GM12878 (cell line): ENCODE measurements around the gene CZIB. TPM values are rescaled to one million over a fixed set of nuclear protein-coding genes. Genes with fewer than 3 reads are reported as not detected.

ENCODE experiments used
- ATAC-seq: fragments of 200-7000 bp; cut with Tn5 transposase; 3 replicates; pipeline ENCODE4 v1.9.1; 2020; ENCODE audit warnings: mild to moderate bottlenecking, moderate library complexity
- BruUV-seq: library from RNA; stranded (reverse); fragments of 400-500 nt; replicated peaks from 2 replicates; lab custom pipeline; 2021; lab: Mats Ljungman, UMichigan
- CTCF ChIA-PET: fragments of 300-600 bp; sonication (Branson Sonifier 250); formaldehyde crosslinking; extraction: SDS; loops from one replicate; lab custom pipeline; 2021; ENCODE audit warnings: inconsistent platforms; lab: Yijun Ruan, JAX
- POLR2A ChIA-PET: fragments of 350-600 bp; formaldehyde crosslinking; extraction: SDS; loops from one replicate; lab custom pipeline; 2021; ENCODE audit warnings: inconsistent platforms; lab: Charles Lee
- RAD21 ChIA-PET: fragments of 300-600 bp; sonication (Branson Sonifier 250); formaldehyde crosslinking; loops from one replicate; lab custom pipeline; 2023; ENCODE audit warnings: antibody characterized with exemption; ENCODE audit not compliant: unreplicated experiment; lab: Charles Lee
- SMC1A ChIA-PET: fragments of 300-600 bp; sonication (Branson Sonifier 250); formaldehyde crosslinking; loops from one replicate; lab custom pipeline; 2023; ENCODE audit not compliant: unreplicated experiment, uncharacterized antibody; lab: Charles Lee
- DNase-seq: peaks from one replicate; pipeline ENCODE4 v3.0.0-alpha.2; 2011; ENCODE audit warnings: low read depth, low spot score
- FAIRE-seq: peaks from 3 replicates; lab custom pipeline; 2011; peaks lifted over from hg19 to GRCh38; lab: Jason Lieb, UNC
- H2AFZ ChIP-seq: 2 replicates; pipeline ENCODE4 v1.6.0; 2011; ENCODE audit warnings: low read depth, low read length, control low read depth; ENCODE audit not compliant: control insufficient read depth
- H3K27ac ChIP-seq: 2 replicates; pipeline ENCODE4 v1.5.1; 2011; ENCODE audit warnings: control low read depth; ENCODE audit not compliant: control insufficient read depth, insufficient read depth
- H3K27me3 ChIP-seq, 2 experiments: replicated peaks in 1 of 2; 2 replicates each; pipeline versions ENCODE4 v1.6.0 to v1.6.1; 2011; ENCODE audit warnings: low read length in 1 of 2; ENCODE audit not compliant: control insufficient read depth in 2 of 2, insufficient read depth in 2 of 2
- H3K36me3 ChIP-seq, 2 experiments: 2 replicates each; pipeline ENCODE4 v1.5.1; 2011; ENCODE audit warnings: low read length in 1 of 2; ENCODE audit not compliant: control insufficient read depth in 2 of 2, insufficient read depth in 2 of 2
- H3K4me1 ChIP-seq: 2 replicates; pipeline ENCODE4 v1.6.1; 2011; ENCODE audit warnings: mild to moderate bottlenecking, low read length, moderate library complexity, mixed read lengths; ENCODE audit not compliant: control insufficient read depth, insufficient read depth
- H3K4me2 ChIP-seq: 2 replicates; pipeline ENCODE4 v1.6.0; 2011; ENCODE audit warnings: control low read depth; ENCODE audit not compliant: control insufficient read depth, insufficient read depth
- H3K4me3 ChIP-seq: fragments of 200-600 bp; sonication (generic); 2 replicates; pipeline ENCODE4 v1.5.1; 2016
- H3K79me2 ChIP-seq: 2 replicates; pipeline ENCODE4 v1.6.0; 2011; ENCODE audit warnings: low read length; ENCODE audit not compliant: control insufficient read depth, insufficient read depth
- H3K9ac ChIP-seq: 2 replicates; pipeline ENCODE4 v1.8.0; 2011; ENCODE audit warnings: low read length, control low read depth, mixed read lengths; ENCODE audit not compliant: control insufficient read depth, insufficient read depth
- H3K9me3 ChIP-seq: replicated peaks from 3 replicates; pipeline ENCODE4 v1.5.1; 2011; ENCODE audit warnings: mild to moderate bottlenecking, low read length; ENCODE audit not compliant: control insufficient read depth, insufficient read depth
- H4K20me1 ChIP-seq: 2 replicates; pipeline ENCODE4 v1.6.0; 2011; ENCODE audit not compliant: control insufficient read depth, insufficient read depth
- CEBPB ChIP-seq, 2 experiments: fragments of 150-350 bp in 1 of 2; IDR thresholded peaks; 2 replicates each; pipeline ENCODE4 v1.6.1; 2012 to 2014; ENCODE audit warnings: low read depth in 2 of 2, low read length in 2 of 2, borderline replicate concordance in 1 of 2, inconsistent platforms in 1 of 2
- POU2F2 ChIP-seq: IDR thresholded peaks from 3 replicates; pipeline ENCODE4 v1.6.1; 2011; ENCODE audit warnings: low read depth, mild to moderate bottlenecking, low read length, borderline replicate concordance
- WGBS: methylation state at CpG from one replicate; pipeline ENCODE4 v1.1.6; 2016; ENCODE audit warnings: low lambda C conversion rate; ENCODE audit not compliant: insufficient replicate concordance, insufficient coverage; ENCODE audit errors: missing lambda C conversion rate; 5-methylcytosine and 5-hydroxymethylcytosine counted together
- in situ Hi-C: fragments of 300-500 bp; cut with MboI; formaldehyde crosslinking; loops from 9 replicates; pipeline ENCODE4 v1.14.3; 2018; ENCODE audit warnings: mixed read lengths
- intact Hi-C: fragments of 100-400 bp; cut with micrococcal nuclease; formaldehyde crosslinking; loops from one replicate; pipeline ENCODE4 v1.14.2; 2022; ENCODE audit not compliant: unreplicated experiment
- polyA plus RNA-seq, 11 experiments: library from polyadenylated mRNA; depleted of rRNA in 4 of 11; unstranded in 6 of 11; stranded (reverse) in 5 of 11; fragments of >200 nt; fragmentation: Nextera tagmentation in 4 of 11; fragmentation: Illumina TruSeq in 1 of 11; extraction: Ambion mirVana in 4 of 11; extraction: Trizol in 1 of 11; gene quantifications; 1 replicate in 1 of 11; 2 replicates in 10 of 11; pipeline versions ENCODE4 v1.2.1 to v1.2.3, GENCODE V29; 2011 to 2016; ENCODE audit warnings: inconsistent platforms in 2 of 11, missing spikeins in 2 of 11, low read depth in 1 of 11
- total RNA-seq, 4 experiments: library from RNA; depleted of rRNA in 3 of 4; stranded (reverse); fragments of >200 nt in 3 of 4; fragmentation: Illumina TruSeq in 1 of 4; extraction: Trizol in 1 of 4; gene quantifications; 2 replicates each; pipeline versions ENCODE4 v1.2.1 to v1.2.3, GENCODE V29; 2013 to 2021
- TF ChIP-seq, protein P1 (sequence below): fragments of 450-650 bp; IDR thresholded peaks from 2 replicates; pipeline ENCODE4 v1.6.1; 2016; ENCODE audit warnings: mild to moderate bottlenecking
- TF ChIP-seq, protein P2 (sequence below), 3 experiments: IDR thresholded peaks in 2 of 3; conservative IDR thresholded peaks in 1 of 3; 2 replicates each; pipeline ENCODE4 v1.5.1; 2011; ENCODE audit warnings: low read depth in 3 of 3, low read length in 3 of 3, mild to moderate bottlenecking in 3 of 3, control low read depth in 2 of 3, moderate library complexity in 2 of 3, inconsistent platforms in 1 of 3, mixed read lengths in 1 of 3; ENCODE audit not compliant: control insufficient read depth in 2 of 3, insufficient read depth in 1 of 3; ENCODE audit errors: extremely low read depth in 1 of 3

The CZIB gene
- total and polyA plus RNA-seq, 10 of the 15 experiments (the other 5 are each of a cell fraction or from before 2014, with no cell fraction given) = 36.1 to 68.3 (median 50.4) TPM

DNA sequence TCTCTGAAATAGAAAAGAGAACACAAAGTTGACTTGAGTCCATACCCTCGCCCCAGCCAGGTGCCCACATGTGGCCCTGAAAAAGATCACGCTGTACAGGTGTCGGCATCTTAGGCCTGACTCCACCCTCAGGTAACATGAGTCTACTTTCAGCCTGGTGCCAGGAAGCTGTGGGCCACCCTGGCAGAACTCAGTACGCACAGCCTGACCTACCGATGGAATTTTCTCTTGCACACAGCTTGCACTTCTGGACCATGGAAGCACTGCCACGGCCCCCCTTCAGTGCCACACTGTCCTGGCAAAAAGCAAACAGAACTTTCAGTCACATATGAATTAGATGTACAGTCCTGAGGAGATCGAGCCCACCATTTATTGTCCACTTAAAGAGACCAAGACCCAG lies 2.2 kb downstream of the CZIB start:
- WGBS = 90% methylated on average over 7 of the region's 7 CpGs
- no peak for DNase-seq

More for the DNA sequence above, 2.2 kb downstream of the CZIB start:
- no peak overlapping the region for H2AFZ ChIP-seq
- TF ChIP-seq CEBPB (IDR thresholded peaks at IDR 0.05; ENCODE audit: borderline replicate concordance in 1 of 2, low read depth in 2 of 2, low read length in 2 of 2) = no peak
- TF ChIP-seq, protein P1, sequence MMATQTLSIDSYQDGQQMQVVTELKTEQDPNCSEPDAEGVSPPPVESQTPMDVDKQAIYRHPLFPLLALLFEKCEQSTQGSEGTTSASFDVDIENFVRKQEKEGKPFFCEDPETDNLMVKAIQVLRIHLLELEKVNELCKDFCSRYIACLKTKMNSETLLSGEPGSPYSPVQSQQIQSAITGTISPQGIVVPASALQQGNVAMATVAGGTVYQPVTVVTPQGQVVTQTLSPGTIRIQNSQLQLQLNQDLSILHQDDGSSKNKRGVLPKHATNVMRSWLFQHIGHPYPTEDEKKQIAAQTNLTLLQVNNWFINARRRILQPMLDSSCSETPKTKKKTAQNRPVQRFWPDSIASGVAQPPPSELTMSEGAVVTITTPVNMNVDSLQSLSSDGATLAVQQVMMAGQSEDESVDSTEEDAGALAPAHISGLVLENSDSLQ = no peak
- TF ChIP-seq, protein P2, sequence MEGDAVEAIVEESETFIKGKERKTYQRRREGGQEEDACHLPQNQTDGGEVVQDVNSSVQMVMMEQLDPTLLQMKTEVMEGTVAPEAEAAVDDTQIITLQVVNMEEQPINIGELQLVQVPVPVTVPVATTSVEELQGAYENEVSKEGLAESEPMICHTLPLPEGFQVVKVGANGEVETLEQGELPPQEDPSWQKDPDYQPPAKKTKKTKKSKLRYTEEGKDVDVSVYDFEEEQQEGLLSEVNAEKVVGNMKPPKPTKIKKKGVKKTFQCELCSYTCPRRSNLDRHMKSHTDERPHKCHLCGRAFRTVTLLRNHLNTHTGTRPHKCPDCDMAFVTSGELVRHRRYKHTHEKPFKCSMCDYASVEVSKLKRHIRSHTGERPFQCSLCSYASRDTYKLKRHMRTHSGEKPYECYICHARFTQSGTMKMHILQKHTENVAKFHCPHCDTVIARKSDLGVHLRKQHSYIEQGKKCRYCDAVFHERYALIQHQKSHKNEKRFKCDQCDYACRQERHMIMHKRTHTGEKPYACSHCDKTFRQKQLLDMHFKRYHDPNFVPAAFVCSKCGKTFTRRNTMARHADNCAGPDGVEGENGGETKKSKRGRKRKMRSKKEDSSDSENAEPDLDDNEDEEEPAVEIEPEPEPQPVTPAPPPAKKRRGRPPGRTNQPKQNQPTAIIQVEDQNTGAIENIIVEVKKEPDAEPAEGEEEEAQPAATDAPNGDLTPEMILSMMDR (IDR thresholded peaks at IDR 0.05 in 2 of 3, conservative IDR thresholded peaks at IDR 0.05 in 1 of 3; ENCODE audit: control insufficient read depth in 2 of 3, extremely low read depth in 1 of 3, insufficient read depth in 1 of 3, low read depth in 3 of 3, low read length in 3 of 3) = no peak
- TF ChIP-seq POU2F2 = no peak
- H3K4me2 ChIP-seq = no peak overlapping the region
- BruUV-seq = no TSS peak
- intact Hi-C loops (no loop called here), in situ Hi-C loops (no loop called here)
- SMC1A ChIA-PET = no interaction called here
- no peak overlapping the region for H3K9ac ChIP-seq
- CTCF ChIA-PET = no interaction called here
- no peak for ATAC-seq
- no peak overlapping the region for H3K27ac ChIP-seq
- no peak overlapping the region for H3K4me3 ChIP-seq
- H3K4me1 ChIP-seq = 0 out of 2 replicates have a peak, but pooled peaks cover 4% of the 10 kb centered on the region
- no peaks in the 10 kb centered on the region for H3K27me3 ChIP-seq
- no peak for FAIRE-seq
- no peaks in the 10 kb centered on the region for H4K20me1 ChIP-seq
- H3K36me3 ChIP-seq = peaks cover 4 to 10% of the 10 kb centered on the region in 2 experiments
- POLR2A ChIA-PET = no interaction called here
- no peaks in the 10 kb centered on the region for H3K9me3 ChIP-seq
- H3K79me2 ChIP-seq = peaks cover 8% of the 10 kb centered on the region
- RAD21 ChIA-PET = no interaction called here
